Loucy (cell line): ENCODE measurements around the gene SLC15A1.

Experiments
- H2AFZ ChIP-seq: fragments of 200-600 bp; sonication (generic); 2 replicates; pipeline ENCODE4 v1.6.0; 2016; ENCODE audit warnings: antibody characterized with exemption, mild to moderate bottlenecking, low read length, moderate library complexity
- H3F3A ChIP-seq: fragments of 200-600 bp; 2 replicates; pipeline ENCODE4 v1.6.0; 2016; ENCODE audit warnings: antibody characterized with exemption, low read depth, mild to moderate bottlenecking
- H3K27me3 ChIP-seq: fragments of 200-600 bp; sonication (generic); 2 replicates; pipeline ENCODE4 v1.6.1; 2014; ENCODE audit warnings: low read length, mild to moderate bottlenecking; ENCODE audit not compliant: insufficient read depth, poor library complexity, severe bottlenecking
- H3K36me3 ChIP-seq: fragments of 200-600 bp; sonication (generic); 2 replicates; pipeline ENCODE4 v1.6.1; 2016; ENCODE audit warnings: low read length; ENCODE audit not compliant: insufficient read depth
- H3K4me1 ChIP-seq: fragments of 200-600 bp; sonication (generic); 2 replicates; pipeline ENCODE4 v1.5.1; 2014; ENCODE audit warnings: low read length, mild to moderate bottlenecking; ENCODE audit not compliant: insufficient read depth, poor library complexity, severe bottlenecking
- H3K4me2 ChIP-seq: fragments of 200-600 bp; sonication (generic); 2 replicates; pipeline ENCODE4 v1.6.0; 2014; ENCODE audit warnings: antibody characterized with exemption, low read length, low read depth, mild to moderate bottlenecking; ENCODE audit not compliant: poor library complexity, severe bottlenecking
- H3K4me3 ChIP-seq: fragments of 200-600 bp; sonication (generic); 2 replicates; pipeline ENCODE4 v1.5.1; 2014; ENCODE audit warnings: low read length, mild to moderate bottlenecking, mixed read lengths; ENCODE audit not compliant: poor library complexity, severe bottlenecking
- H3K79me2 ChIP-seq: fragments of 200-600 bp; sonication (generic); 2 replicates; pipeline ENCODE4 v1.6.1; 2014; ENCODE audit warnings: low read length; ENCODE audit not compliant: insufficient read depth
- H3K9ac ChIP-seq: fragments of 200-600 bp; sonication (generic); 2 replicates; pipeline ENCODE4 v1.6.0; 2014; ENCODE audit warnings: mild to moderate bottlenecking, low read depth, low read length, moderate library complexity; ENCODE audit not compliant: poor library complexity, severe bottlenecking
- H3K9me2 ChIP-seq: fragments of 200-600 bp; sonication (generic); replicated peaks from 2 replicates; pipeline ENCODE4 v1.6.1; 2016; ENCODE audit warnings: low read depth, low read length, mixed read lengths
- H3K9me3 ChIP-seq: fragments of 200-600 bp; sonication (generic); 2 replicates; pipeline ENCODE4 v1.6.1; 2014; ENCODE audit warnings: mild to moderate bottlenecking, antibody characterized with exemption, low read length, low read depth; ENCODE audit not compliant: insufficient read depth
- H4K20me1 ChIP-seq: fragments of 200-600 bp; sonication (generic); 2 replicates; pipeline ENCODE4 v1.6.0; 2014; ENCODE audit warnings: antibody characterized with exemption, low read length, mild to moderate bottlenecking; ENCODE audit not compliant: insufficient read depth, poor library complexity, severe bottlenecking
- CTCF ChIP-seq: fragments of 200-600 bp; sonication (generic); conservative IDR thresholded peaks from 2 replicates; pipeline ENCODE4 v1.5.1; 2014; ENCODE audit warnings: mild to moderate bottlenecking, antibody characterized with exemption, low read length
- EZH2phosphoT487 ChIP-seq: fragments of 200-600 bp; IDR thresholded peaks from 2 replicates; pipeline ENCODE4 v1.6.1; 2018; ENCODE audit warnings: antibody characterized with exemption, mild to moderate bottlenecking, moderate library complexity, borderline replicate concordance

The SLC15A1 gene

DNA sequence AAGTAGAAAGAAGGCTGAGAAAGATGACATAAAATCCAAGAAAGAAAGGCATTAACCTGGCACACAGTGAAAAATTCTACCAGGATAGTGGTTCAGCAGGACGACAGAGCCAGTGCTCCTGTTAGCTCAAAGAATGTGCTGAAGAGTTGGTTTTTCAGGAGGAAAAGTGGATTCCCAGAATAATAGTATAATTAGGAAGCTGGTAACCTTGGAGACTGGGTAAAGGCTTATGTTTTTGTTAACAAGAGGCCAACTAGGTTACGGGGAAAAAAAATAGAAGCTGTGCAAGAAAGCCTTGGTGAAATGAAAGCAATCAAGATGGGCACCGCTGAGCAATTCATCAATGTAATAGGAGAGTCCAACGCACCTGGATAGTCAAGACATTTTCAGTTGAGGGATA, 54.7 kb downstream of the SLC15A1 start:
- TF ChIP-seq EZH2phosphoT487 (no peak), CTCF (no peak)
- Histone ChIP-seq H4K20me1 (no peaks in the 10 kb centered on the region), H3K9me2 (no peaks in the 10 kb centered on the region), H3K9me3 (no peaks in the 10 kb centered on the region), H3K9ac (no peak overlapping the region), H3K36me3 (no peaks in the 10 kb centered on the region), H2AFZ (no peak overlapping the region), H3K4me2 (no peak overlapping the region), H3K79me2 (no peaks in the 10 kb centered on the region), H3K4me3 (no peak overlapping the region), H3F3A (no peaks in the 10 kb centered on the region), H3K27me3 (no peaks in the 10 kb centered on the region), H3K4me1 (no peaks in the 10 kb centered on the region)

DNA sequence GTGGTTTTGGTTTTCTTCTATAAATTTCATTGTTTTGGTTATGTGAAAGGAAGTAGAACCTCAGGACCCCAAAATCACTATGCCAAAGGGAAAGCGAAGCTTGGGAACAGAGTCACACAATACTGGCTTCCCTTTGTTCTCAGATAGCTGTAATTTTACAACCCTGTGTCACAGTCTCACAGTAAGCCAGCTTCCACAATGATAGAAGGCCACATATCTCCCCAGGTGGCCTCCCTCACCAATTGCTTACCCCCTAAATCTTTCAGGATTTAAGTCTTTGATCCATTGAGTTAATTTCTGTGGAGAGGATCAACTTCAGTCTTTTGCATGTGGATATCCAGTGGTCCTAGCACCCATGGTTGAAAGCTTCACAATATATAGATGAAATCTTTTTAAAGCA, 58.7 kb downstream of the SLC15A1 start:
- Histone ChIP-seq H3K9me3 (no peaks in the 10 kb centered on the region), H3K27me3 (no peaks in the 10 kb centered on the region), H3K4me3 (no peak overlapping the region), H3K4me1 (no peaks in the 10 kb centered on the region), H2AFZ (no peak overlapping the region), H3K9me2 (no peaks in the 10 kb centered on the region), H3K79me2 (no peaks in the 10 kb centered on the region), H3K36me3 (no peaks in the 10 kb centered on the region), H3K9ac (no peak overlapping the region), H3K4me2 (no peak overlapping the region), H3F3A (no peaks in the 10 kb centered on the region), H4K20me1 (no peaks in the 10 kb centered on the region)
- TF ChIP-seq EZH2phosphoT487 = no peak
- TF ChIP-seq CTCF = no peak

DNA sequence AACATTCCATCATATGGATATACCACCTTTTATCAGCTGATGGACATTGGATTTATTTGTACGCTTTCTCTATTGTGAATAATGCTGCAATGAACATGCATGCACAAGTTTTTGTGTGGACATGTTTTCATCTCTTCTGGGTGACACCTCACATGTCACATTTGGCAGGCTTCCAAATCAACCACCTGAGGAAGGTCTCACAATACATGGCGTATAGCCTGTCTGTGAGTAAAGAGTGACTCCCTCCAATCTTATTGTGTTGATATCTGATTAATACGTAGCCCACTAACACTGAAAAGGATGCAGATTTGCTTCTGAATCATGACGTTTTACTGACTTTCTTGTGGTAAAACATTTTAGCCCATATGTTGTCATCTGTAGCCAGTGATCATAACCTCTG, 61.1 kb downstream of the SLC15A1 start:
- no peak for TF ChIP-seq CTCF
- TF ChIP-seq EZH2phosphoT487 = no peak
- no peak overlapping the region for H3K4me3 ChIP-seq
- H4K20me1 ChIP-seq = no peaks in the 10 kb centered on the region
- no peaks in the 10 kb centered on the region for H3K79me2 ChIP-seq
- no peaks in the 10 kb centered on the region for H3K36me3 ChIP-seq
- no peaks in the 10 kb centered on the region for H3K27me3 ChIP-seq
- no peak overlapping the region for H3K9ac ChIP-seq
- no peak overlapping the region for H2AFZ ChIP-seq
- H3K4me2 ChIP-seq = no peak overlapping the region
- H3K9me2 ChIP-seq = no peaks in the 10 kb centered on the region
- no peaks in the 10 kb centered on the region for H3F3A ChIP-seq
- no peaks in the 10 kb centered on the region for H3K9me3 ChIP-seq
- H3K4me1 ChIP-seq = no peaks in the 10 kb centered on the region
